GM12891 (cell line): ENCODE measurements around the gene PKNOX2.

Experiments used
- PAX5 ChIP-seq: IDR thresholded peaks from 2 replicates; pipeline ENCODE4 v1.6.1; 2011; ENCODE audit warnings: low read length, moderate library complexity, mild to moderate bottlenecking; ENCODE audit not compliant: insufficient read depth, severe bottlenecking
- POLR2A ChIP-seq: IDR thresholded peaks from 2 replicates; pipeline ENCODE4 v1.6.1; 2011; ENCODE audit warnings: low read depth, low read length, control low read depth
- POLR2AphosphoS5 ChIP-seq: IDR thresholded peaks from 2 replicates; pipeline ENCODE4 v1.6.1; 2011; ENCODE audit warnings: low read depth, low read length, control low read depth
- POU2F2 ChIP-seq: IDR thresholded peaks from 2 replicates; pipeline ENCODE4 v1.6.1; 2011; ENCODE audit warnings: low read depth, mild to moderate bottlenecking, control low read depth, low read length, moderate library complexity
- SPI1 ChIP-seq: IDR thresholded peaks from 2 replicates; pipeline ENCODE4 v1.6.1; 2011; ENCODE audit warnings: low read depth, low read length, control low read depth
- TAF1 ChIP-seq: IDR thresholded peaks from 2 replicates; pipeline ENCODE4 v1.6.1; 2011; ENCODE audit warnings: low read depth, low read length, control low read depth

DNA sequence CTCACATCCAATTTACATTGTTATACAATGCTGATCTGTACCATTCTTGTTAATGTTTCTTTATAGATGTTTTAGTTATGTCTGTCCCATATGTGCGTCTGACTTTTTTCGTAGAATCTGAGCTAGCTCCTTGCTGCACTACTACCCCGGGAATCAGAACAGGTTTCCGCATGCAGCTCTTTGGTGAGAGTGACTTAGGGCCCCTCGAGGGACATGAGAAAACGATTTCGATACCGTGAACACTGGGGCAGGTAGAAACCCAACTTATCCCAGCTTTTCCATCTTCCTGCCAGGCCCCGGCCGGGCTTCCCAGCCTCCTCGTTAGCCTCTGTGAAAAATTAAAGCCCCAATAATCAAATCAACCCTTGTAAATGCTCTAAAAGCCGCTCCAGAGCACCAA is 23.4 kb upstream of the PKNOX2 start:
- TF ChIP-seq POLR2A (no peak), SPI1 (no peak), POLR2AphosphoS5 (no peak), TAF1 (no peak), PAX5 (no peak), POU2F2 (no peak)
